GM21447 (cell line): ENCODE measurements around the gene RPA1.

Experiments used
- ATAC-seq: cut with Tn5 transposase; IDR thresholded peaks from one replicate; pipeline ENCODE4 v1.9.1; 2021; ENCODE audit not compliant: unreplicated experiment

RPA1 gene

DNA sequence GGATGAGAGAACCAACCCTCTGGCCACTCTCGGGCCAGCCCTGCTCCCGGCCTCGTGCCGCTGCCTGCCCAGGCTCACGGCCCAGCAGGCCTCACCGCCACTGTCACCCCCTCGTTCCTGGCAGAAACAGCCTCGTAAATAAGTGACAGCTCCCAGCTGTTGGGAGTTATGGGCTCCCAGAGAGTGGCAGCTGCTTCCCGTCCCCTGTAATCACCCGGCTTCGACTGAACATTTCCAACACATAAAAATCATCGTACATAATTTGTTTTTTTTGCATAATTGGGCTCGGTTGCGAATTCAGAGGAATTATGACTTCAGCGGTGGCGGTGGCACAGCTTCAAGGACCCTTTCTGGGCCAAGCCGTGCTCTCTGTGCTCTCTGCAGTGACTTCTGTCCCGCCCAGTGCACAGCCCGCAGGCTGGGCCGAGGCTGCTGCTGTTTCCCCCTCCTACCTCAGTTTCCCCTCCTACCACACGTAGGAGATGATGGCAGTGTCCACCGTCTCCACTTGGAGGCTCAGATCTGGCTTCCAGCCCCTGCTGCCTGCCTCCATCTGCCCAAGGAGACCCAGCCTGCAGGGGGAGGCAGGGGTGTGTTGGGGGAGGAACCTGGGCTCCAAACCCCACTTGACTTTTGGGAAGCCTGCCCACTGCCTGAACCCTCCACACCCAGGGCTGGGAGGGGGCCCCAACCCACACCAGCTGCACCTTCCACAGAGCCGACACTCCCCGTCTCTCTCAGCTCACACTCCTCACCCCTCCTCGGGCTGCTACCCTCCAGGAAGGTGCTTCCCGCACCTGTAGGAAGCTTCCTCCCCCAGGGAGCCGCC, 110.4 kb downstream of the RPA1 start:
- no peak for ATAC-seq

GRCh38 chr17:1940810-1941185, 111.0 kb downstream of the RPA1 start:
- no peak for ATAC-seq

- ATAC-seq: no peak
Observed at GRCh38 chr17:1941272-1942065, 111.7 kb downstream of the RPA1 start.

DNA sequence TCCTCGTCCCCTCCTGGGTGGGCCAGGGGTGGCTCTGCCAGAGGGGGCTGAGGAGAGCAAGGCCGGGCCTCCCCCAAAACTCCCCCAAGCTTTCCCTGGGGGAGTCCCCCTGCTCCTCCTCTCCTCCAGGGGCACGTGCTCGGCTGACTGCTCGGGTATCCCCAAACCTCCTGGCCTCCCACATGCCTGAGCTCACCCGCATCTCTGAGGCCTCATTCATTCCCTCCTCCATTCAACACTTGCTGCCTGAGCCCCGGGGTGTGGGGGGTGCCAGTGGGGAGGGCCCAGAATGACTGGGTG, 112.2 kb downstream of the RPA1 start:
- no peak for ATAC-seq

GRCh38 chr17:1942666-1943435, 113.0 kb downstream of the RPA1 start:
- ATAC-seq: no peak

DNA sequence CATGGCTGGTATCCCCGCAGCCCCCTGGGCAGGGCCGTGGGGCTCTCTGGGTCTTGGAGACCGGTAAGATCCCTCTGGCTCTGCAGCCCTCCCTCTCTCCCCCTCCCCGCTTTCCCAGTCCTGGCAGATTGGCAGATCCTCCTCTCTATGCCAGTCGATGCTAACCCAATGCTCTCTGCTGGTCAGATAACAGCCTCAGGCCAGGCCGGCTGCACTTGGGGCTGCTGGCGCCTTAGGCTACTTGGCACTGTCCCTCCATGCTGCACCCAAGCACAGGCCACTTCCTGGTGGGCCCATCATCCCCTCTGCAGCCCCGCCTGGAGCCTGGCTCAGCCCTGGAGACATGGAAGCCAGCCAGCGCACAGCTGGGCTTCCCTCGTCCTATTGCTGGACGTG, 113.6 kb downstream of the RPA1 start:
- ATAC-seq: no peak

GRCh38 chr17:1945621-1946020, 115.8 kb downstream of the RPA1 start:
- ATAC-seq: no peak

DNA sequence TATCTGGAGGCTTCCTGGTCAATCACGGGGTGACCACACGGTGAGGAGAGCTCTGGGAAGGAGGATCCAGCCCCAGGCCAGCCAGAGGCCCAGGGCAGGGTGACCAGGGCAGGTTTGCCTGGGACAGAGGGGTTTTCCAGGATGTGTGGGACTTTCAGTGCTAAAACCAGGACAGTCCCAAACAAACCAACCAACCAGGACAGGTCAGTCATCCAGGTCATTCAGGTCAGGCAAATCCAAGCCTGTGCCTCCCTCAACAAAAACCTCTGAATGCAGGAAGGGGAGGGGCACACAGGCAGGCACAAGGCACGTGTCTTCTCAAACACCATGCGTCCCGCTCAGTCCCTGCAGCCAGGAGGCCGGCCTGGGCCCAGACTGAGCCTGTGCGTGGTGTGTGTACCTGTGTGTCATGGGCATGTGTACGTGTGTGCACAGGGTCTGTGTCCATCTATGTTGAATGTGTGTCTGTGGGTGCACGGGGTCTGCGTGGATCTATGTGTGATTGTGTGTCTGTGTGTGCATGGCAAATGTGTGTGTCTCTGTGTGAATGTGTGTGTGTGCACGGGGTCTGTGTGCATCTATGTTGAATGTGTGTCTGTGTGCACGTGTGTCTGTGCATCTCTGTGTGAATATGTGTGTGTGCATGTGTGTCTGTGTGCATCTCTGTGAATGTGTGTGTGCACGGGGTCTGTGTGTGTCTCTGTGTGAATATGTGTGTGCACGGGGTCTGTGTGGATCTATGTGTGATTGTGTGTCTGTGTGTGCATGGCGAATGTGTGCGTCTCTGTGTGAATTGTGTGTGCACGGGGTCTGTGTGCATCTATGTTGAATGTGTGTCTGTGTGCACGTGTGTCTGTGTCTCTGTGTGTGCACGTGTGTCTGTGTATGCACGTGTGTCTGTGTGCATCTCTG, 116.5 kb downstream of the RPA1 start:
- no peak for ATAC-seq

- no peak for ATAC-seq
Observed at GRCh38 chr17:1947229-1947742, 117.5 kb downstream of the RPA1 start.

DNA sequence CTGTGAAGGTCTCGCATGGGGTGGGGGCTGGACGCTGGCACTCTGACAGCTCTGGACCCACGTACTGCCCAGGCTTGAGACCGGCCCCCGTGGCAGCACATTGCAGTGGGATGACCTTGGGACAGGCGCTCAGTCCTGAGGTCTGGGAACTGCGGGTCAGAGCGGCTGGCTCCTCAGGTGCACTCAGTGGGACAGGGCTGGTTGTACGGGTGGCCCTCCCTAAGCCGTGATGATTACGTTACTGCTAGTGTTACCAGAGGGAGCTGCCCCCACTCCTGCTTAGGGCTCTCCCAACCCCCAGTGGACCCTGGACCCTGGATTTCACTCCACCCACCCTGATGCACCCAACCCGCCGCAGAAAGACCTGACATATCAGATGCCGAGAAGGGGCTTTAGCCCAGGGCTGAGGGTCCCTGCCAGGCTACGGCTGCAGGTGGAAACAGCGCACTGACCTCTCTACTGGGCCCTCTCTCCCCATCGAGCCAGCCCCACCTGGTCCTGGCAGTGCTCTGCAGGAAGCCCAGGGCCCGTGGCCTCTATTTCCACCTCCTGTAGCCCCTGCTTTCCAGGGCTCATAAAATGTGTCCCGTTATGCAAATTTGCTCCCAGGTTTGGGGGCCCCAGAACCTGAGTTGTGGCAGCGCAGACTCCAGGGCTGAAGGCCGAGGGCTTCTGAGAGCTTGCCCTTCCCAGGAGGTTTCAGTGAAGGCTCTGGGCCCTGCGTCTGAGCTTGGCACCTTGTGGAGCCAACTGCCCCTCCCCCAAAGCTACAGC, 118.1 kb downstream of the RPA1 start:
- no peak for ATAC-seq

- no peak for ATAC-seq
Observed at GRCh38 chr17:1948517-1948825, 118.7 kb downstream of the RPA1 start.
